ENCODE measurements around the gene EFS.
"Not testable (repeated sequence)": the region's sequence is repeated elsewhere in the genome, so short reads cannot be mapped to it uniquely, and the experiment has no call there.

The EFS gene

DNA sequence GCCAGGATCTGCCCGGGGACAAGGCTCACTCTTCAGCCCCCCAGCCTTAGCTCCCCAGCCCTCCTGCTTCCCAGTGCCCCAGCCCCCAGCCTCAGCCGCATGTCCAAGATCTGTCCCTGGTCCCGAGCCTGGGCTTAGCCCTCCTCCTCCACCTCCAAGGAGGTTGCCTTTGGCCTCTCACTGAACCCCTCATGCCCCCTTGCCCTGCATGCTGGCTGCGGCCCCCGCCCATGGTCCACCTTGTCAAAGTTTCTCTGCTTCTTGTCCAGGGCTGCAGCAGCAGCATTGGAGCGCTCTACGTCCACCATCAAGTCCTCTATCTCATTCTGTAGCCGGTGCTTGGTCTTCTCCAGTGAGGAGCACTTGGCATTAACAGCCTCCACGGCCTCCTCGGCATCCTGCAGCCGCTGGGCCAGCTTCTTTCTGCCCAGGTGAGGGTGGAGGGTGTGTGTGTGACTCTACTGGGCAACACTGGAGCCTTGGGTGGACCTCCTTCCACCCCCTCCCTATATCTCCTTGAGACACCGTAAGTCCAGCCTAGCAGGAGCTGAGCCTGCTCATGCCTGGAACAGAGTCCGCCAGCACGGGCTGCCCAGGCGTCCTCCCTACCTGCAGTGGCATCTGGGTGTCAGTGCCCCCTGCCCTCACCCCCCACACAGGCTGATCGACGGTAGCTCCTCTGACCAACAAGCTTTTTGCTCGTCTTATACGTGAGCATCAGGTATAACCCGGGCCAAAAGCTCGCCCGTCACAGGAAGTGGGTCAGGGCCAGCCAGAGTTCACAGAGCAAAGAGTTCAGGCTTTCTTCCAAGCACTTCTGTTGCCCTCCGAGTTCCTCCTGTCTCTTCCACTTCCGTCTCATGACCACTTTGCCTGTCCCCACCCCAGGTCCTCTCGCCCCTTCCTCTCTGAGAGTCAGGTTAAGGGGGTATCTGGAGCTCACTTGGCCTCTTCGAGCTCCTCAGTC lies 23.2 kb upstream of the EFS start:
- no peaks in the 10 kb centered on the region for H3K4me1 ChIP-seq (ENCODE audit: insufficient read depth, low read length)
- H3K9me3 ChIP-seq (ENCODE audit: control insufficient read depth, insufficient read depth, low read length): no peaks in the 10 kb centered on the region
- H3K36me3 ChIP-seq (ENCODE audit: insufficient read depth, low read length): no peaks in the 10 kb centered on the region
- H3K9ac ChIP-seq (ENCODE audit: low read depth, low read length): no peak overlapping the region

DNA sequence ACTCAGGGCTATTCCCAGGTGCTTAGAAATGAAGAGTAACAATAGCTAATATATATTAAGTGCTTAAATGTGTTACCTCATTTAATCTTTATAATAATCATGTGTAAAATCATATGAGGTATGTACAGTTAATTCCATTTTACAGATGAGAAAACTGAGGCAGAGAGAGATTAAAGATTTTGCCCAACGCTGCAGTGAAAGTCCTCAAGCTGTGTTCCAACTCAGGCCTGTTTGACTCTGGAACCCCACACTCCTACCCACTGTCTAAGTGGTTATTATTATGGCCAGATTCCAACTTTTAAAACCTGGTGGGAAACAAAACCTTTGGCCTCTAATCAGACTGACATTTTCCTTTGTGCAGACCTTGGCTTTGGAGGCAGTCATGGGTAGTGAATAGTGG lies 22.0 kb upstream of the EFS start:
- no peaks in the 10 kb centered on the region for H3K4me1 ChIP-seq (ENCODE audit: insufficient read depth, low read length)
- H3K9me3 ChIP-seq (ENCODE audit: control insufficient read depth, insufficient read depth, low read length): no peaks in the 10 kb centered on the region
- no peaks in the 10 kb centered on the region for H3K36me3 ChIP-seq (ENCODE audit: insufficient read depth, low read length)
- no peak overlapping the region for H3K9ac ChIP-seq (ENCODE audit: low read depth, low read length)

GRCh38 chr14:23386266-23386657 lies 21.3 kb upstream of the EFS start:
- not testable (repeated sequence) for H3K9ac ChIP-seq (ENCODE audit: low read depth, low read length); H3K4me1 ChIP-seq (ENCODE audit: insufficient read depth, low read length); H3K36me3 ChIP-seq (ENCODE audit: insufficient read depth, low read length); H3K9me3 ChIP-seq (ENCODE audit: control insufficient read depth, insufficient read depth, low read length)

- Histone ChIP-seq H3K4me1 (ENCODE audit: insufficient read depth, low read length) (no peaks in the 10 kb centered on the region), H3K9ac (ENCODE audit: low read depth, low read length) (no peak overlapping the region), H3K36me3 (ENCODE audit: insufficient read depth, low read length) (no peaks in the 10 kb centered on the region), H3K9me3 (ENCODE audit: control insufficient read depth, insufficient read depth, low read length) (no peaks in the 10 kb centered on the region)
These were observed 20.8 kb upstream of the EFS start for GRCh38 chr14:23385642-23386265.

DNA sequence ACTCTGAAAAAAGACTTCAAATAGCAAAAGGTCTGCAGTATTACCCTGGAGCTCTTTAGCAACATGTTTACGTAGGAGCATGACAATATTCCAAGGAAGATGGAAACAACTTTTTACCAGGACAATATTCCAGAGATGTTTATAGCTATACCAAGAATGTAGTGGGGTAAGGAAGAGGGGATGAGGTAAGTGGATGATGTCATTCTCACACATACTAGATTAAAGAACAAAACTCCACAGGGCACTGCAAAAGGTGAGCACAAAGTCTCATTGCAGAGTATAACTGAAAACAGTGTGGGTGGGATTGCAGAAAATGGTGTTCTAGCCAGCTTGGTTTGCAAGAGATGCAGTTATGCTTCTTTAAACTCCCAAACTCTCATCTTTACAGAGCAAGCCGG lies 20.3 kb upstream of the EFS start:
- no peaks in the 10 kb centered on the region for H3K4me1 ChIP-seq (ENCODE audit: insufficient read depth, low read length)
- H3K36me3 ChIP-seq (ENCODE audit: insufficient read depth, low read length): no peaks in the 10 kb centered on the region
- no peaks in the 10 kb centered on the region for H3K9me3 ChIP-seq (ENCODE audit: control insufficient read depth, insufficient read depth, low read length)
- no peak overlapping the region for H3K9ac ChIP-seq (ENCODE audit: low read depth, low read length)

- Histone ChIP-seq H3K4me1 (ENCODE audit: insufficient read depth, low read length) (no peaks in the 10 kb centered on the region), H3K9me3 (ENCODE audit: control insufficient read depth, insufficient read depth, low read length) (no peaks in the 10 kb centered on the region), H3K9ac (ENCODE audit: low read depth, low read length) (no peak overlapping the region), H3K36me3 (ENCODE audit: insufficient read depth, low read length) (no peaks in the 10 kb centered on the region)
These were observed 19.6 kb upstream of the EFS start for GRCh38 chr14:23384364-23385080.

DNA sequence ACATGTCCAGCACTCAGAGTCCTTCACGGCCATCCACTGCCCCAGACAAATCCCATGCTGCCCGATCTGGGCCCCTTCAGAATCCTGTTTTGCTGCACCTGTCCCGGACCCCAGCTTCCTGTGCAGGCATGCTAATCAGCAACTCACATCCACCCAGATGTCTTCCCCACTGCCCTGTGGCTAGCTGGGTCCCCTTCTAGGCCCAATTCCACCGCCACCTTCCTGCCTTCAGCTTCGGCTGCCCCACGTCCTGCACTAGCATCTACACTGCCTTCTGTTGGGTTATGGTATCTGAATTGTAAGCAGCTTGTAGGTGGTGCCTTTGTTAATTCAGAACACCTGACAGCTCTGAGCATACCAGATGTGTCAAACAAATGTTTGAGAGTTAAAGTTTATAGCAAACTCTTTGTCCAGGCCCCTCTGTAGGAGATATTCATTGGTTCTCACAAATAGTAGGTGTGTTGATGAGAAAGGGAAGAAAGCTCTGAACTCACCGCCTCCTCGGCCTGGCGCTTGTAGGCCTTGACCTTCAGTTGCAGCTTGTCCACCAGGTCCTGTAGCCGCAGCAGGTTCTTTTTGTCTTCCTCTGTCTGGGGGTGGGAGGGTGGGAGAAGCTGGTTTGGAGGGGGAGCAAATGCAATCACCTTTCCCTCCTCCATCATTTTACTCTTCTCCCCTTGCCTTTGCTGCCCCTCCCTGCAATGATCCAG lies 17.9 kb upstream of the EFS start:
- Histone ChIP-seq H3K9ac (ENCODE audit: low read depth, low read length) (no peak overlapping the region), H3K9me3 (ENCODE audit: control insufficient read depth, insufficient read depth, low read length) (no peaks in the 10 kb centered on the region), H3K36me3 (ENCODE audit: insufficient read depth, low read length) (no peaks in the 10 kb centered on the region), H3K4me1 (ENCODE audit: insufficient read depth, low read length) (no peaks in the 10 kb centered on the region)

- Histone ChIP-seq H3K9ac (ENCODE audit: low read depth, low read length) (no peak overlapping the region), H3K4me1 (ENCODE audit: insufficient read depth, low read length) (no peaks in the 10 kb centered on the region), H3K9me3 (ENCODE audit: control insufficient read depth, insufficient read depth, low read length) (no peaks in the 10 kb centered on the region), H3K36me3 (ENCODE audit: insufficient read depth, low read length) (no peaks in the 10 kb centered on the region)
These were observed 17.3 kb upstream of the EFS start for GRCh38 chr14:23382276-23382675.

DNA sequence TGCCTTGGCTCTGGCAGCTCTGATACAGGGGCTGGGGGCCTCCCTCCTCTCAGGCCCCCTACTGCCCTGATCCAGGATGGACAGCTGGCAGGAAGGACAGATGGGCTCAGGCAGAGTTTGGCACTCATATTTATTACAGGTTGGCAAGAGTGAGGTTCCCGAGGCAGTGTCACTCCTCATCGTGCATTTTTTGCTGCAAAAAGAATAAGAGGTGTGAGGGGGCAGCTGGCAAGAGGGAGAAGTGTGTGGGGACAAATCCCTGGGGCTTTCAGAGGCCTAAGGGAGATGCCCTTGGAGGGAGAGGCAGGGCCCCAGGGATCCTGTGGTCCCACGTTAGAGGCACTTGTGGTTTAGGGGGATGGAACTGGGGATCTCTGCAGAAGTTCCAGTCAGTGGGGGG lies 16.9 kb upstream of the EFS start:
- H3K9me3 ChIP-seq (ENCODE audit: control insufficient read depth, insufficient read depth, low read length): no peaks in the 10 kb centered on the region
- H3K9ac ChIP-seq (ENCODE audit: low read depth, low read length): no peak overlapping the region
- H3K36me3 ChIP-seq (ENCODE audit: insufficient read depth, low read length): no peaks in the 10 kb centered on the region
- no peaks in the 10 kb centered on the region for H3K4me1 ChIP-seq (ENCODE audit: insufficient read depth, low read length)

GRCh38 chr14:23380976-23381375 lies 16.0 kb upstream of the EFS start:
- H3K9me3 ChIP-seq (ENCODE audit: control insufficient read depth, insufficient read depth, low read length): no peaks in the 10 kb centered on the region
- no peaks in the 10 kb centered on the region for H3K36me3 ChIP-seq (ENCODE audit: insufficient read depth, low read length)
- H3K4me1 ChIP-seq (ENCODE audit: insufficient read depth, low read length): no peaks in the 10 kb centered on the region; the same call in 1 of the 2 replicates
- H3K9ac ChIP-seq (ENCODE audit: low read depth, low read length): no peak overlapping the region

DNA sequence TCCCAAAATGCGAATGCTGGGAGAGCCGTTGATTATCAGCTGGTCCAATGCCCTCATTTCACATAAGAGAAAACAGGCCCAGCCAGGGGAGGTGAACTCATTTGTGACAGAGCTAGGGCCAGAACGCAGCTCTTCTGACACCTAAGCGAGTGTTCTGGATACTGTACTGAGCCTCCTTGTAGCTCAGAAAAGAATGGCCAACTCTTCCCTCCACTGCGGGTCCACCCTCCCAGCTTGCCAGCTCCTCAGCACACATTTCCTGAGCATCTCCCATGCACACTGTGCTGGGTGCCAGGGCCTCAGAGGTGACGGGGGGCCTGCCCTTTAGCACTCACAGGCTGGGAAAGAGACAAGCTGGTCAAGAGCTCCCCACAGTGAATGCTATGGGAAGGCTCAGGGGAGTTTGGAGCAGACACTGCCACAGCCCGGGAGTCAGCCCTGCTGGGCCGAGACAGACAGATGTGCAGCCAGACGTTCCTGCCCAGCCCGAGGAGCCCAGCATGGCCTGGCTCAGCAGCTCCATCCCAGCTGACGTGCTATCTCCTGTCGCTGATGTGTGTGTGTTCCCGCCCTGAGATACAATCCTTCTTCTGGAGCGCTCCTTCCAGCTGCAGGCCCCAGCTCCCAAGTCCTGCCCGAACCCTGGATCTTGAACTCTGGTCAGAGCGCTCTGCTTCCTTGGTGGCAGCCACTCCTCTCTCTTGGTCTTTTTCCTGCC lies 15.4 kb upstream of the EFS start:
- no peaks in the 10 kb centered on the region for H3K9me3 ChIP-seq (ENCODE audit: control insufficient read depth, insufficient read depth, low read length)
- no peak overlapping the region for H3K9ac ChIP-seq (ENCODE audit: low read depth, low read length)
- H3K36me3 ChIP-seq (ENCODE audit: insufficient read depth, low read length): no peaks in the 10 kb centered on the region
- H3K4me1 ChIP-seq (ENCODE audit: insufficient read depth, low read length): no peaks in the 10 kb centered on the region; the same call in 1 of the 2 replicates

GRCh38 chr14:23379366-23380196 lies 14.6 kb upstream of the EFS start:
- no peak overlapping the region for H3K9ac ChIP-seq (ENCODE audit: low read depth, low read length)
- H3K36me3 ChIP-seq (ENCODE audit: insufficient read depth, low read length): no peaks in the 10 kb centered on the region
- H3K4me1 ChIP-seq (ENCODE audit: insufficient read depth, low read length): no peaks in the 10 kb centered on the region; the same call in 1 of the 2 replicates
- H3K9me3 ChIP-seq (ENCODE audit: control insufficient read depth, insufficient read depth, low read length): no peaks in the 10 kb centered on the region

- Histone ChIP-seq H3K36me3 (ENCODE audit: insufficient read depth, low read length) (no peaks in the 10 kb centered on the region), H3K9me3 (ENCODE audit: control insufficient read depth, insufficient read depth, low read length) (no peaks in the 10 kb centered on the region), H3K4me1 (ENCODE audit: insufficient read depth, low read length) (no peaks in the 10 kb centered on the region; the same call in 1 of the 2 replicates), H3K9ac (ENCODE audit: low read depth, low read length) (no peak overlapping the region)
These were observed 13.7 kb upstream of the EFS start for GRCh38 chr14:23378612-23379220.
